Left kidney (tissue), 2 donors: ENCODE results near the gene ZPBP. TPM values are rescaled to one million over a fixed set of nuclear protein-coding genes. Genes with fewer than 3 reads are reported as not detected.
"Not testable (repeated sequence)": the region's sequence is repeated elsewhere in the genome, so short reads cannot be mapped to it uniquely, and the experiment has no call there.

Source experiments
- DNase-seq: peaks from one replicate; pipeline ENCODE4 v3.0.0-alpha.2; 2013
- polyA plus RNA-seq: library from polyadenylated mRNA; unstranded; fragments of 120-200 nt; gene quantifications from one replicate; pipeline ENCODE4 v1.2.1, GENCODE V29; 2013; ENCODE audit not compliant: insufficient read length

The ZPBP gene
- polyA plus RNA-seq, 1 donor: 0.90 TPM

- DNase-seq: not testable (repeated sequence)
These were observed 51.9 kb downstream of the ZPBP start for GRCh38 chr7:50041165-50041564.

- peak; percentile 25 for DNase-seq
These were observed 56.0 kb downstream of the ZPBP start for GRCh38 chr7:50037086-50037485.

- DNase-seq: no peak
These were observed 70.1 kb downstream of the ZPBP start for GRCh38 chr7:50022991-50023390.

DNA sequence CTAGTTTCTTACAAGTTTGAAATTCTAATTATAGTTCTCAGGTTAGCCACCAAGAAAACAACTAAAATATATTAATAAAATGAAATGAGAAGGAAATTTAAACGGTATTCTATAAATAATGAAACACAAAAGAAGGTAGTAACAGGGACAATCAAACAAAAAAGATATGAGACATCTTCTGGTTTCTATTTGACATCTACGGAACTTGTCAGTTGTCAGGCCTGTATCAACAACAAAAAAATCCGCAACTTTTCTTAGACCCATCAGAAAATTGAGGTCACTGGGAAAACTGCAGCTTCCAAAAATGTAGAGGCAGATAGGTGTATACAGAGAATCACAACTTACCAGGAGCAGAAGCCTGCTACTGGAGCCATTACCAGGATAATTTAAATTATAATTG, 70.6 kb downstream of the ZPBP start:
- no peak for DNase-seq

- DNase-seq: no peak
These were observed 97.4 kb downstream of the ZPBP start for GRCh38 chr7:49995681-49996080.

- no peak for DNase-seq
These were observed 106.9 kb downstream of the ZPBP start for GRCh38 chr7:49986191-49986590.

DNA sequence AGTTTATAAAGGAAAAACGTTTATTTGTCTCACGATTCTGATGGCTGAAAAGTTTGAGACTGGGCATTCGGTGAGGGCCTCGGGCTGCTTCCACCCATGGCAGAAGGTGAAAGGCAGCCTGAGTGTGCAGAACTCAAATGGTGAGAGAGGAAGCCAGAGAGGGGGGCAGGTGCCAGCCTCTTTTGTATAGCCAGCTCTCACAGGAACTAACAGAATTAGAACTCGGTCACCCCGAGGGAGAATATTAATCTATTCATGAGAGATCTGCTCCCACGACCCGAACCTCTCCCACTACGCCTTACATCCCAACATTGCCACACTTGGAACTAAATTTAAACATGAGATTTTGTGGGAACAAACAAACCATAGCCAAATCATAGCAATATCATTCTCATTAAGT, 112.6 kb downstream of the ZPBP start:
- no peak for DNase-seq

GRCh38 chr7:49976238-49976637, 116.8 kb downstream of the ZPBP start:
- no peak for DNase-seq

GRCh38 chr7:49974035-49974434, 119.0 kb downstream of the ZPBP start:
- no peak for DNase-seq

- no peak for DNase-seq
These were observed 155.4 kb downstream of the ZPBP start for GRCh38 chr7:49937608-49938007.

DNA sequence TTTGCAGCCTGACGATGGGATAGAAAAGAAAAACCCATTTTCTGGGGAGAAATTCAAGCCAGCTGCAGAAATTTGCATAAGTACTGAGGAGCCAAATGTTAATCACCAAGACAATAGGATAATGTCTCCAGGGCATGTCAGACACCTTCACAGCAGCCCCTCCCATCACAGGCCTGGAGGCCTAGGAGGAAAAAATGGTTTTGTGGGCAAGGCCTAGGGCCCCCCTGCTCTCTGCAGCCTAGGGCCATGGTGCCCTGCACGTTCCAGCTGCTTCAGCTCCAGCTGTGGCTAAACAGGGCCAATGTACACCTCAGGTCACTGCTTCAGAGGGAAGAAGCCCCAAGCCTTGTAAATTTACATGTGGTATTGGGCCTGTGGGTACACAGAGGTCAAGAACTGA, 161.4 kb downstream of the ZPBP start:
- no peak for DNase-seq

DNA sequence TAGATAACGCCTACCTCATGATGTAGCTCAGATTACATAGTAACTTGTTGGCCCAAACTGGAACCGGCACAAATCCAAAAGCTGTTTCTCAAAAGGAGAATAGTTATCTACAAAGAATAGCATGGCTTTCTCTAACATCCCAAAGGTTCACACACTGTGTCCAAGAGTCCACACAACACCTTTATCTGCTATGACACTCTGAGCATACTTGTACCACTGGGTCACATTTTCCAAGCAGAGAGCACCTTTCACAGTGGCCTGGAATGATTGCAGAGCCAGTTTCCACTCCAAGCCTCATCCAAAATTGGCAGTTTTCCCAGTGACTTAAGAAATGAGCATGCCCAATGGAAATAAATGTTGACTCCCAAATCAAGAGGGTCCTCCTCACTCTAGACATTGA, 164.3 kb downstream of the ZPBP start:
- DNase-seq: no peak

DNA sequence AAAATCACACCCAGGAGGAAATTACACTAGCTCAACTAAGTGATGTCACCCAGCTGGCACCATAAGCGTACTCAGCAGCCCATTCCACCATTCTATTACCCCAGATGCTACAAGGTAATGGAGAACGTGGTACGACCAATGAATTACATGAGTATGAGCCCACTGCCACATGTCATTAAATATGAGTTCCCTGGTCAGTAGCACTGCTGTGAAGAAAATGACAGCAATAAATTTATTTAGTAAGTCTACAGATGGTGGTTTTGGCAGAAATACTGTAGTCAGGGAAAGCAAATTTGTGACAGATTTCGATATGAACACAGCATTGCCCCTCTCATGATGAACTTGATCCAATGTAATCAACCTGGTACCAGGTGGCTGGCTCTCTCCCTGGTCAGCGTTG, 165.4 kb downstream of the ZPBP start:
- DNase-seq: no peak

DNA sequence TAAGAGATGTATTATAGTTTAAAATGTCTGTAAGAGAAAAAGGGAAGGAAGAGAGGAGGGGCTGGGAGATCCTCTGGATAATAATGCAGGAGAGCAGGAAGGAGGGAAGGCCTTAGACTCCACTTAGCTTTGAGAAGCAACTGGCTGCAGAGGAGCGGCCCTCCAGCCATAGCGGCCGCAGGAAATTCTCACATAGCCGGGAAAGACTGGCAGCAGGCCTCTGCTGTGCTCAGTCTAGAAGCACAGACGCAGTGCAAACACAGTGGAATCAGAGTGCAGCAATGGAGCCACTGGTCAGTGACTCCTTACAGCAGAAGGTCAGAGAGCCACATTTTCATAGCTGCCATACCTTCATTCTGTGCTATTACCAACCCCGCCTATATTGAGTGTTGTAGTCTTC, 166.3 kb downstream of the ZPBP start:
- no peak for DNase-seq

GRCh38 chr7:49911909-49912308, 181.1 kb downstream of the ZPBP start:
- DNase-seq: no peak

- DNase-seq: no peak
These were observed 198.5 kb downstream of the ZPBP start for GRCh38 chr7:49894543-49894942.

- DNase-seq: no peak
These were observed 199.9 kb downstream of the ZPBP start for GRCh38 chr7:49893131-49893530.

DNA sequence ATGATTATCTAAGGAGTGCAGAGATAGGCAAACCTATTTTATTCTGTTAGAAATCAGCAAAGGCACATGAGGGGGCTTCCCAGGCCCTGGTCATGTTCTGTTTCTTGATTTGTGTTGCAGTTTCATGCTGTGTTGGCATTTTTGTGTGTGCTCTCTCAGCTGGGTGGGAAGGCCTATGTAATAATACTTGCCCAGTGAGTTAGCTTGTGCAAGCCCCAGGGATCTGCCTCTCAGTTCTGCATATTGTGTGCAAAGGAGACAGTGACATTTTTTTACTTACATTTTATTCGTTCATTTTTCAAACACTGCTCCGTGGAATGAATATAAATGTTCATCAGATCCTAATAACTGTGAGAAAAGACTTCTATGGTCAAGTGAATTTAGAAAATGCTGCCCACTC, 200.6 kb downstream of the ZPBP start:
- no peak for DNase-seq

Other genes starting within 250 kb of the ZPBP start
- 1.3 TPM for gene IKZF1, start 211.5 kb upstream of the ZPBP start, polyA plus RNA-seq